ENCODE data around the gene DTX3L. TPM values are rescaled to one million over a fixed set of nuclear protein-coding genes. Genes with fewer than 3 reads are reported as not detected.

DTX3L gene
- total and polyA plus RNA-seq, 2 of the 8 experiments (the other 6 are each of a cell fraction or from before 2014, with no cell fraction given), result 1.7 to 11.3 TPM

- TF ChIP-seq CHD7 (IDR thresholded peaks at IDR 0.05; ENCODE audit: insufficient replicate concordance, low read length) (no peak), SIN3A (conservative IDR thresholded peaks at IDR 0.05 in 1 of 2, IDR thresholded peaks at IDR 0.05 in 1 of 2; ENCODE audit: low read depth in 1 of 2, low read length in 2 of 2) (no peak), CREB1 (IDR thresholded peaks at IDR 0.05) (no peak), RNF2 (IDR thresholded peaks at IDR 0.05; ENCODE audit: borderline replicate concordance, low read depth, low read length, missing control alignments, poor library complexity, severe bottlenecking) (no peak), MAX (IDR thresholded peaks at IDR 0.05) (no peak), ZNF274 (IDR thresholded peaks at IDR 0.05; ENCODE audit: borderline replicate concordance, extremely low read depth, low read length) (no peak), SAP30 (IDR thresholded peaks at IDR 0.05; ENCODE audit: insufficient read depth, insufficient replicate concordance, low read length) (no peak), HDAC6 (IDR thresholded peaks at IDR 0.05; ENCODE audit: low read depth, low read length) (no peak)
Measured at GRCh38 chr3:122598556-122598955, 34.4 kb downstream of the DTX3L start (continued).
